H7 (cell line): ENCODE measurements around the gene TRIM72. TPM values are rescaled to one million over a fixed set of nuclear protein-coding genes. Genes with fewer than 3 reads are reported as not detected.
"Not testable (repeated sequence)": the region's sequence is repeated elsewhere in the genome, so short reads cannot be mapped to it uniquely, and the experiment has no call there.

Experiments
- DNase-seq: peaks from one replicate; pipeline ENCODE4 v3.0.0; 2012
- H3K27me3 ChIP-seq: 2 replicates; pipeline ENCODE4 v1.6.0; 2011; ENCODE audit warnings: mild to moderate bottlenecking, low read length; ENCODE audit not compliant: control insufficient read depth, insufficient read depth
- H3K36me3 ChIP-seq: replicated peaks from 2 replicates; pipeline ENCODE4 v1.5.1; 2011; ENCODE audit warnings: low read length; ENCODE audit not compliant: control insufficient read depth, insufficient read depth
- H3K4me3 ChIP-seq: 2 replicates; pipeline ENCODE4 v1.5.1; 2011; ENCODE audit warnings: low read depth, mild to moderate bottlenecking, control low read depth, low read length, moderate library complexity; ENCODE audit not compliant: insufficient read depth
- total RNA-seq: library from RNA; depleted of rRNA; stranded (reverse); fragments of >200 nt; shearing (Covaris generic); gene quantifications from 2 replicates; pipeline ENCODE4 v1.2.3, GENCODE V29; 2014

Gene TRIM72
- total RNA-seq, 1 experiment from 2014 or later, result 0.03 TPM

DNA sequence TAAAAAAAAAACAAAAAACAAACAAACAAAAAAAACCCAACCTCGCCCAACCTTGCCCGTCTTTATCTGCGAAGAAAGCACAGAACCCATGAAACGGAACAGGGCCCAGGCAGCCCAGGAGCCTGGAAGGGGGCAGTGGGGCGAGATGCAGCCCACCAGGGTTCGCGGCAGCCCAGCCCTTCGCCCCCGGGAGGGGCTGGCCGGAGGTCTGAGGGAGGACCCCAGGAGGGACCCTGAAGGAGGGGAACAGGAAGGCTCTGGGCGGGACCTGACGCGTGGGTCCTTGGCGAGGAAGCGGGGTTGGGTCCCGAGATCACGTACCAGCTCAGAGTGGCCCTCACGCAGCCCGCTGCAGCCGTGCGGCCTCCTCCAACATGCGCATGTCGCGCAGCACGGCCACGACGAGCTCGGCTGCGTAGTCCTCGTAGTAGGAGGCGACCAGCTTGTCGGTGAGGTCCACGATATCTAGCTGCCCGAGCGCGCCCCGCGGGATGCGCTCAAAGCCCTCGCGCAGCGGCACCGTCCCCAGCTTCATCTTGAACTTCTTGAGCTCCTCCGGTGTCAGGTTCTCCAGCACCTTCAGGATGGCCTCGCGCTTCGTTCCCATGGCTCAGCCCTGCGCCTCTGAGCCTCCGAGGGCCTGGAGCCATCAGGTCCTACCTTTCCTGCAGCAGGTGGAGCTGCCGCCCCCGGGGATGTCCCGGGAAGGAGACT, 2.7 kb downstream of the TRIM72 start, which contains the start of gene PYDC1:
PYDC1 (minus strand) TSS at position 714 of the 714 bp plus-strand sequence; CDS start at position 607, 107 bp downstream.
- Histone ChIP-seq H3K27me3 (peaks cover 48% of the 10 kb centered on the region), H3K4me3 (peak within 1 kb of the TSS; percentile 59), H3K36me3 (no peaks in the 10 kb centered on the region)
- peak; percentile 86 for DNase-seq

DNA sequence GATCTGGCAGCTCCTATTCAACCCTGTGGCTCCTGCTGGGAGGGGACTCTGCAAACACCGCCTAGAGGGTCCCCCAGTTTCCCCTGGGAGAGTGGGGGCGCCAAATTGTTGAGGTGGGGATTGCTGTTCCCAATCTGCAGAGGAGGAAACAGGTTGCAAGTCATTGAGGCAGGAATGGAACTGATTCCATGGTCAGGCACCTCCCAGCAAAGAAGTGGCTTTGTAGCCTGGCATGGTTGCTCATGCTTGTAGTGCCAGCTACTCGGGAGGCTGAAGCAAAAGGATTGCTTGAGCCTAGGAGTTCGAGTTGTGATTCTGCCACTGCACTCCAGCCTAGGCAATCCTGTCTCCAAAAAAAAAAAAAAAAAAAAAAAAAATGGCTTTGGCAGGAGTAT, 3.2 kb downstream of the TRIM72 start:
- peak; percentile 10 for DNase-seq
- H3K27me3 ChIP-seq, result peaks cover 48% of the 10 kb centered on the region
- peak overlapping the region; percentile 59; the same call in 1 of the 2 replicates for H3K4me3 ChIP-seq
- H3K36me3 ChIP-seq, result no peaks in the 10 kb centered on the region

- Histone ChIP-seq H3K27me3 (peaks cover 37% of the 10 kb centered on the region), H3K36me3 (no peaks in the 10 kb centered on the region), H3K4me3 (no peak overlapping the region)
- peak; percentile 43 for DNase-seq
These were observed 5.3 kb downstream of the TRIM72 start for GRCh38 chr16:31219154-31219741.

DNA sequence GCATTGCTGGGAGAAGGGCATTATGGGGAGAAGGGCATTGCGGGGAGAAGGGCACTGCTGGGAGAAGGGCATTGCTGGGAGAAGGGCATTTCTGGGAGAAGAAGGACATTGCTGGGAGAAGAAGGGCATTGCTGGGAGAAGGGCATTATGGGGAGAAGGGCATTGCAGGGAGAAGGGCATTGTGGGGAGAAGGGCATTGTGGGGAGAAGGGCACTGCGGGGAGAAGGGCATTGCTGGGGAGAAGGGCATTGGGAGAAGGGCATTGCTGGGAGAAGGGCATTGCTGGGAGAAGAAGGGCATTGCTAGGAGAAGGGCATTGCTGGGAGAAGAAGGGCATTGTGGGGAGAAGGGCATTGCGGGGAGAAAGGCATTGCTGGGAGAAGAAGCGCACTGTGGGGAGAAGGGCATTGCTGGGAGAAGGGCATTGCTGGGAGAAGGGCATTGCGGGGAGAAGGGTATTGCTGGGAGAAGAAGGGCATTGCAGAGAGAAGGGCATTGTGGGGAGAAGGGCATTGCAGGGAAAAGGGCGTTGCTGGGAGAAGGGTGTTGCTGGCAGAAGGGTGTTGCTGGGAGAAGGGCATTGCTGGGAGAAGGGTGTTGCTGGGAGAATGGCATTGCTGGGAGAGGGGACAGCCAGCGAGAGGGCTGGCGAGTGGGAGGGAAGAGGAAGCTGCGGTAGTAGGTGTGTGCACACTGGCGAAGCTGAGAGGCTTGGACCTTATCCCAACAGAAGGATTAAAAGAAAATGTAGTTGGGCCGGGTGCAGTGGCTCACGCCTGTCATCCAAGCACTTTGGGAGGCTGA, 7.6 kb downstream of the TRIM72 start:
- peak; percentile 30 for DNase-seq
- H3K4me3 ChIP-seq, result no peak overlapping the region
- H3K27me3 ChIP-seq, result peaks cover 14% of the 10 kb centered on the region
- H3K36me3 ChIP-seq, result no peaks in the 10 kb centered on the region

DNA sequence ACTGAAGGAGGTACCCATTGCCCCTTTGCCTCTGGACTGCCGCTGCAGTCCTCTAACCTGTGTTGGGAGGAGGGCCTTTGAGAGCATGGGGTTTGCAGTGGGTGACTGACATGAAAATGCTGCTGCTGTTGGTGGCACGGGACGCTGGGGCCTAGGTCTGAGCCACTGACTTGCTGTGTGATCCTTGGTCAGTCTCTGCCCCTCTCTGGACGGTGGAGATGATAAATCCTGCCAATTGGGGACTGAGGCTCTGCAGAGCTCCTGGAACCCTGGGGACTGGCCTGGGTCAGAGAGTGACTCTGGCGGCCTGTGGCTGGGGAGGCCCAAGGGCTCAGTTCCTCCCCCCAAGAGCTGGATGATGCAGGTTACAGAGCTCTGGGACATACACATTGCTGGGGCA, 9.1 kb downstream of the TRIM72 start:
- no peak overlapping the region for H3K4me3 ChIP-seq
- peaks cover under 1% of the 10 kb centered on the region for H3K27me3 ChIP-seq
- peak; percentile 19 for DNase-seq
- no peaks in the 10 kb centered on the region for H3K36me3 ChIP-seq

GRCh38 chr16:31224092-31224955, 10.4 kb downstream of the TRIM72 start:
- peak; percentile 61 for DNase-seq
- no peak overlapping the region for H3K4me3 ChIP-seq
- no peaks in the 10 kb centered on the region; the same call in none of the 2 replicates for H3K27me3 ChIP-seq
- H3K36me3 ChIP-seq, result no peaks in the 10 kb centered on the region

DNA sequence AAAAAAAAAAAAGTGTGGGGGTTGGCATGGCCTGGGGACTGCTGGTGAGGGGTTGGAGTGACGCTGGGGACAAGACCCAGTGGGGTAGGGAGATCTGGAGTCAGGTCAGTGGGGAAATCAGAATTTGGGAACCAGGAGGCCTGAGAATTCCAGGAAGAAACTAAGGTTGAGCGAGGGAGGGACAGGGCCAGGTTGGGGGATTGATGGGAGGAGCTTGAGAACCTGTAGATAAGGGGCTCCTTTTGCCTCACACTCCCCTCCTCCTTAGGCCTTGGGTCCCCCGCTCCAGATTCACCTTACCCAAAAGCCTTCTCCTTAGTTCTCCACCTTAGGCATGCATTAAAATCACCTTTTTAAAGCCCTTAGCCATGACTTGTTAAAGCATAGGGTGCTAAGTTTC, 11.3 kb downstream of the TRIM72 start:
- Histone ChIP-seq H3K27me3 (no peaks in the 10 kb centered on the region; the same call in none of the 2 replicates), H3K4me3 (no peak overlapping the region), H3K36me3 (no peaks in the 10 kb centered on the region)
- peak; percentile 47 for DNase-seq

- H3K27me3 ChIP-seq, result no peaks in the 10 kb centered on the region
- H3K4me3 ChIP-seq, result no peak overlapping the region
- peak; percentile 20 for DNase-seq
- no peaks in the 10 kb centered on the region for H3K36me3 ChIP-seq
These were observed 14.3 kb downstream of the TRIM72 start for GRCh38 chr16:31228206-31228605.

- H3K27me3 ChIP-seq, result no peaks in the 10 kb centered on the region
- no peak overlapping the region for H3K4me3 ChIP-seq
- no peaks in the 10 kb centered on the region for H3K36me3 ChIP-seq
- peak; percentile 24 for DNase-seq
These were observed 15.6 kb downstream of the TRIM72 start for GRCh38 chr16:31229501-31229900.

DNA sequence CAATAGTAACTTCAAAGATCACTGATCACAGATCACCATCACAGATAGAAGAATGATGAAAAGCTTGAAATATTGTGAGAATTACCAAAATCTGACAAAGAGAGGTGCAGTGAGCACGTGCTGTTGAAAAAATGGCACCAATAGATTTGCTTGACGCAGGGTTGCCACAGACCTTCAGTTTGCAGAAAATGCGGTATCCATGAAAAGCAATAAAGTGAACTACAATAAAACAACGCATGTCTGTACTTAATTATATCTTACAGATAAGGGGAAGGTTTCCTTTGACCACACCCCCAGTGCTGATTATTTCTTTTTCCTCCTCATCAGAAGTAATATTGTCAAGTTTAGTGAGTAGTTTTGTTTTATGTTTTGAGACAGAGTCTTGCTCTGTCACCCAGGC, 24.1 kb downstream of the TRIM72 start:
- no peaks in the 10 kb centered on the region for H3K27me3 ChIP-seq
- no peak overlapping the region for H3K4me3 ChIP-seq
- H3K36me3 ChIP-seq, result no peaks in the 10 kb centered on the region
- DNase-seq, result no peak

- DNase-seq, result no peak
- Histone ChIP-seq H3K4me3 (no peak overlapping the region), H3K36me3 (no peaks in the 10 kb centered on the region), H3K27me3 (no peaks in the 10 kb centered on the region)
These were observed 28.3 kb downstream of the TRIM72 start for GRCh38 chr16:31242206-31242605.

- Histone ChIP-seq H3K27me3 (no peaks in the 10 kb centered on the region), H3K4me3 (no peak overlapping the region), H3K36me3 (no peaks in the 10 kb centered on the region)
- no peak for DNase-seq
These were observed 30.1 kb downstream of the TRIM72 start for GRCh38 chr16:31243734-31244670.

DNA sequence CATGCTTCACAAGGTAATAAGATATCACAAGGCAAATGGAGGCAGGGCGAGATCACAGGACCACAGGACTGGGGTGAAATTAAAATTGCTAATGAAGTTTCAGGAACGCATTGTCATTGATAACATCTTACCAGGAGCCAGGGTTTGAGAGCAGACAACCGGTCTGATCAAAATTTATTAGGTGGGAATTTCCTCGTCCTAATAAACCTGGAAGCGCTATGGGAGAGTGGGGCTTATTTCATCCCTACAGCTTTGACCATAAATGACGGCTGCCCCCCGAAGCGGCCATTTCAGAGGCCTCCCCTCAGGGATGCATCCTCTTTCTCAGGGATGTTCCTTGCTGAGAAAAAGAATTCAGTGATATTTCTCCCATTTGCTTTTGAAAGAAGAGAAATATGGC, 31.7 kb downstream of the TRIM72 start:
- H3K27me3 ChIP-seq, H3K4me3 ChIP-seq, H3K36me3 ChIP-seq, DNase-seq: not testable (repeated sequence)
